ENCODE measurements around the gene RNF217. TPM values are rescaled to one million over a fixed set of nuclear protein-coding genes. Genes with fewer than 3 reads are reported as not detected.
"Not testable (repeated sequence)": the region's sequence is repeated elsewhere in the genome, so short reads cannot be mapped to it uniquely, and the experiment has no call there.

RNF217 gene
- total RNA-seq, 1 experiment from 2014 or later: 12.8 TPM

DNA sequence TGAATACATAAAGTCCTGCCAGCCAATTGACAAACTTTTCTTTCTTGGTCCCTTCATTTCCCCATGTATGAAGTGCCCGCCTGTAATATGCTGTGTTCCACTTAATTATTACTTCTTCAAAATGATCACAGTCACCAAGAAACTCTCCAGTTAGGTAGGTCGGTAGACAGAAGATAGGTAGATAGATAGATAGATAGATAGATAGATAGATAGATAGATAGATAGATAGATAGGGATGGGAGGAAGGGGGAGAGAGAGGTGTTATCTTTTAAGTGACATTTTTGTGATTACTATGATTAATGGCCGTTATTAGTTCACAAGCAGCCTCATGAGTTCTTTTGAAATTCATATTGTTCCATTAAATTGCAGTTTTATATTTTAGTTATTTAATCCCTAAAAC lies 111.9 kb downstream of the RNF217 start:
- in situ Hi-C loops (cut with HindIII; ENCODE audit: low pct_unique_long_range_greater_than_20kb, low sequenced_read_pairs): no loop called here
- DNase-seq (ENCODE audit: low read depth): no peak

DNA sequence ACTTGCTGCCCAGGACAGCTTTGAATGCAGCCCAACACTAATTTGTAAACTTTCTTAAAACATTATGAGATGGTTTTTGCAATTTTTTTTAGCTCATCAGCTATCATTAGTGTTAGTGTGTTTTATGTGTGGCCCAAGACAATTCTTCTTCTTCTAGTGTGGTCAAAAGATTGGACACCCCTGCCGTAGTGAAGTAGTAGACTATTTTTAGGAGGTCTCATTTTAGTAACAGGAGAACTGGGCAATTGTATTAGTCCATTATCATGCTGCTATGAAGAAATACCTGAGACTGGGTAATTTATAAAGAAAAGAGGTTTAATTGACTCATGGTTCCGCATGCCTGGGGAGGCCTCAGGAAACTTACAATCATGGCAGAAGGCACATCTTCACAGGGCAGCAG lies 112.8 kb downstream of the RNF217 start:
- in situ Hi-C loops (cut with HindIII; ENCODE audit: low pct_unique_long_range_greater_than_20kb, low sequenced_read_pairs): not testable (repeated sequence)

DNA sequence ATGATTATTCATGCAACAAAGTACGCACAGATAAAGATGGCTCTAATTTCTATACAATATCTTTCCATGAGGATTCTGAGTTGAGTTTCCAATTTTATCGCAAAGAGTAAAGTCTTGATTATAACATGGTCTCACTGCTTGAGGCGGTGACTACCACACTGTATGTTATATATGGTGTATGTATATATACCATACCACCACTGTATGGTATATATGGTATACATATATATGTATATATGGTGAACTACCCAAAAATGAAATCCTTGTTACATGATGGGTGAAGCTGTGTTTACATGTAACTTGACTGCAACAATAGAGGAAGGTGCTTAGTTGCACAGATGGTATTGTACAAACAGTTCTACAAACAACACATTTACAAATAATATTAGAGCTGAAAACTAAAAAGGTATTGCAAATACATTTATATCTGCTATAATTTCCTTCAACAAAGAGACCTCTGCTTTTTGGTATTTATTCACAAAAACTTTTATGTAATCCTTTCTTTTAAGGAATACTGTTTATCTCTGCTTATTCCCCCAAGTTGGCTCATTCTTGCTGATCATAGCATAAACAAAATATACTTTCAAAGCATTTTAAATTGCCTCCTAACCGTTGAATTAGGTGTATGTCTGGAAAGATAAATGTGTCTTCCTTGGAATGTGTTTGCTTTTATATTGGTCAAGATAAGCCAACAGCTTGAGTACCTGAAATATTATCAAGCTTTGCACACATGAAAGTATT lies 113.7 kb downstream of the RNF217 start:
- no peak for DNase-seq (ENCODE audit: low read depth)
- in situ Hi-C loops (cut with HindIII; ENCODE audit: low pct_unique_long_range_greater_than_20kb, low sequenced_read_pairs): no loop called here

More for the DNA sequence above, 112.8 kb downstream of the RNF217 start:
- not testable (repeated sequence) for DNase-seq (ENCODE audit: low read depth)

DNA sequence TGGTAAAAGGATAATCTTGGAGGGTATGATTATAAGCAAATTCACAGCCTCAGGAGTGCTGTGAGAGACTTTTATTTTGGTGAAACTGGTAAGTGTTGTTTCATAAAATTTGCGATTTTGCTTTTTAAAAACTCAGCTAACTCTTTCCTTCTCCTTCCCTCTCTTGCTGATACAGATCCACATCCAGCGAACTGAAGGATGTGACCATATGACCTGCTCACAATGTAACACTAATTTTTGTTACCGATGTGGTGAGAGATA lies 114.2 kb downstream of the RNF217 start:
- no peak for DNase-seq (ENCODE audit: low read depth)
- in situ Hi-C loops (cut with HindIII; ENCODE audit: low pct_unique_long_range_greater_than_20kb, low sequenced_read_pairs): no loop called here

DNA sequence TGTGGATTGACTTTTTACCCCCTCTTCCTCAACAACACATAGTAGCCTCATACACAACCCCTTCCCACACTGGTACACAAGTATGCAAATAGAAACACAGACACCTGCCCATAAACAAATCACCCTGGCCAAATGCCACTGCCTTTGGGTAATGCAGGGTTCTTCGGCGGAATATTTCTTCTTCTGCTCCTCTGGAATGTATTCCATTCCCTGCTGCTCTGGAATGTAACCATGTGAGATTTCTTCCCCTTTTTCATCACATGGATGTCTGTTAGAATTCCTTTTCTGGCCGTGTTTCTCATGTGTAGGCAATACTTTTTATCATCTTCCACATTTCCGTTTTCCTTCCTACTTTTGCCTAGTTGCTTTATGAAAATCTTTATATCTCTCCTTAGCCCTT lies 115.2 kb downstream of the RNF217 start:
- in situ Hi-C loops (cut with HindIII; ENCODE audit: low pct_unique_long_range_greater_than_20kb, low sequenced_read_pairs): no loop called here
- no peak for DNase-seq (ENCODE audit: low read depth)

DNA sequence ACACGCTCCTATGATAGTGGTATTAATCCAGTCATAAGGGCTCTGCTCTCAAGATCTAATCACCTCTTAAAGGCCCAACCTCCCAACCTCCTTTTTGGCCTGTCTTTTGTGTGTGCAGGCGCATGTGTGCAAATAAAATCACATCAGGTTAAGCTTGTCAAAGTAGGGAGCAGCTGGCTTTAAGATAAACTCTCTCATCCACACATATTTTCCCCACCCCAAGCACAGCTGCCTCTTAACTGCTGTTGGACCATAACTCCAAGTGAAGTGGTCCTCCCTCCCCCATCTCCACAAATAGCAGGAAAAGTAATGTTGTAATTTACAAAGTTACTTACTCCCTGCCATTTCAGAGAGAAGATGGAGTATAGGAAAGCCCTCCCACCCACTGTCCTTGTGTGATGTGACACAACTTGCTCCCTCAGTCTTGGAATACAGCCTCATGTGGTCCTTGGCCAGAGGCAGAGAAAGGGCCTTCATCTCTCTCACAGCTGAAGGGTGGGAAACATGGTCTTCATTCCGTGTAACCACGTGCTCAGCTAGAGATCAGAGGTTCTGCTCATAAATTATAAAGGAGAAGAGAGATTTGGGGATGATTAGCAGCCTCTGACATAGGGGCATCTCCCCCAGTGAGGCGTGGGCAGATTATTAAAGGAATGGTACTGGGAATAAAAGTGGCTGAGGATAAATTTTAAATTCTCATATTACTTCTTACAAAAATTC lies 116.5 kb downstream of the RNF217 start:
- in situ Hi-C loops (cut with HindIII; ENCODE audit: low pct_unique_long_range_greater_than_20kb, low sequenced_read_pairs): no loop called here
- DNase-seq (ENCODE audit: low read depth): no peak

DNA sequence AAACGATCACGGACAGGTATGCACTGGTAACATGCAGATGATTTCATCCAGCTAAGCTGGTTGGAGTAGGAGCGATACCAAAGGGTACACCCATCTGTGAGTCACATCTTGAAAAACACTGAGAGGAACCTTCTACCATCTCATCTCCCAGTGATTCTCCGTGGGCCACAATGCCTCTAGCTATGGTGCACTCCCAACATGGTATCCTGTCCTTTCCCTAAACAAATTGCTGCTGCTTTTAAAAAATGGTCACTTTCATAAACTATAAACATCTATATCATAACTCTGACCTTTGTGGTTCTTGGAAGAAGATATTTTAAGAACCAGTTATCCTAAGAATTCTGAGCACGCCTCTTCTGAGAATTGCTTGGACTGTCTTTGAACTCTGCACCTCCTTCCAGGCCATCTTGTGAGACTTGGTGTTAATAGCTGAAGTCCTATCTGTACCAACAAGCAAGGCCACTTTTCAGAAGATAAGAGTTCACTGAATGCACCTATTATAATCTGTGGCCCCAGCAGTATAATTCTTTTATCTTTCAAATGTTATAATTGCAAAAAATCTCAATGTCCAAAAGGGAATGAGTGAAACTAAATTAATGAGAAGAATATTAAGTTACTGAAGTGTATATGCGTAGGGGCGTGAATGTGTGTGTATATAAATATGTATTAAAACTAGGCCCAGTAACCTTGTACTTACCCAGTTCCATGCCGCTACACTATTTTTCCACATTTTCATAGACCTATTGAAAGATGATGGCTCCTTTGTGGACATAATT lies 120.9 kb downstream of the RNF217 start:
- no peak for DNase-seq (ENCODE audit: low read depth)
- in situ Hi-C loops (cut with HindIII; ENCODE audit: low pct_unique_long_range_greater_than_20kb, low sequenced_read_pairs): no loop called here

DNA sequence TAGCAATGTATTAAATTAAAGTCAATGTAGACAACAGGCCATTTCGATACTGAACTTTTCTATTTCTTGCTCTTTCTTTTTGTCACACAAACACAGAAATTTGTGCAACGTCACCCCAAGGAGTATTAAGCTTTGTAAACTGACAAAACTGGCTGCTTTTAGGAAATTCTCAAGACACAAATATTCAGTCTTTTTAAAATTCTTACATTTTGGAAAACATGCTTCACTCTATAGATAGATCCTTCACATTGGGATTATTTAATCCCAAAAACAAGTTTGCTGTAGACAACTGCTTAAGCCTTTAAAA lies 121.4 kb downstream of the RNF217 start:
- DNase-seq (ENCODE audit: low read depth): no peak
- in situ Hi-C loops (cut with HindIII; ENCODE audit: low pct_unique_long_range_greater_than_20kb, low sequenced_read_pairs): no loop called here

DNA sequence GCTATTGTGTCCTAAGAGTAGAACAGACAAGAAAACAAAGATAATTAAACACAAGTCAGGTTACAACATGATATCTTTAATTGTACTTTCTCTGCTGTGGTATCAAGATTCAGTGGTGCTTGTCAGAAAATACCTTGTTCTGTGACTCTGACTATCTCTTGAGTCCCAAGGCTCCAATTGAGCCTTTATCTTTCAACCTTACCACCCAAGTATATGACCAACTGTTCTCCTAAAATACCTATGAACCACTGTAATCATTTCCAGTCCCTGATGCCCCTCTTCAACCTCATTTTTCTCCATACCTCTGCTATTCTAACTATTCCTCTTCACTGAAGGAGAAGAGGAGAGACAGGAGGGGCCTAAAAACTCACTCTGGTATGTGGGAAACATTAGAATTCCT lies 124.5 kb downstream of the RNF217 start:
- in situ Hi-C loops (cut with HindIII; ENCODE audit: low pct_unique_long_range_greater_than_20kb, low sequenced_read_pairs): no loop called here

DNA sequence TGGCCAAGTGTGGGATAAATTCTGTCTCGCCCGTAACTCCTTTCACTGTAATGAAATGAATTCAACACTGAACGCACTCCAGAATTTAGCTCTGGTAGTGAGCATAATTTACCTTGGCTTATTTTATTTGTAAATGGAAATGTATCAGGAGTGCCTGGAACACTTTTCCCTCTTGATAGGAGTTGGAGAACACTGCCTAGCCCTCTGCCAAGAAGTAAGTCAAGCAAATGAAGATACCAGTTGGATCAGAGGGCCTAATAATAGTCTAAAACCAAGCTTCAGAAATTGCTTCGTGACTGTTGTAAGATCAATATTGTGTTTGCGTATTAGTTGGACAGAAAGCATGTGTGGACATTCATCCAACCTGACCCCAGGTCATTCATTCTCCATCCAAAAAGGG lies 126.7 kb downstream of the RNF217 start:
- no peak for DNase-seq (ENCODE audit: low read depth)
- in situ Hi-C loops (cut with HindIII; ENCODE audit: low pct_unique_long_range_greater_than_20kb, low sequenced_read_pairs): no loop called here

More for the DNA sequence above, 124.5 kb downstream of the RNF217 start:
- no peak for DNase-seq (ENCODE audit: low read depth)

DNA sequence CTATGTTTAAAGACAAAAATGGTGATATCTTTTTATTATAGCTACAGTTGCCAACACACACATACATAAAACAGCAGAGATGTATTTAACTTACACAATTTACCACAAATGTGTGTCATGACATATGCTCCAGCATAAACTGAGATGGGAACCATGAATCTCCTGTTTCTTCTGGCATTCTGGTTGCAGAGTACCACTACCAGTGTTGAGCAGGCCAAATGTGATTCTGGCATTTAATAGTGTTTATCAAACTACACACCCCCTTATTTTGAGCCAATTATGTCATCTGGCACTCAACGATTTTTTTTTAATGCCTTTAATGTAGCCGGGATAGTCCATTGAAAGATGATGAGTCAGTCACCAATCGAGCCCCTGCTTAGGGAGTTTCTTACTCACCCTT lies 132.3 kb downstream of the RNF217 start:
- in situ Hi-C loops (cut with HindIII; ENCODE audit: low pct_unique_long_range_greater_than_20kb, low sequenced_read_pairs): no loop called here
- no peak for DNase-seq (ENCODE audit: low read depth)

DNA sequence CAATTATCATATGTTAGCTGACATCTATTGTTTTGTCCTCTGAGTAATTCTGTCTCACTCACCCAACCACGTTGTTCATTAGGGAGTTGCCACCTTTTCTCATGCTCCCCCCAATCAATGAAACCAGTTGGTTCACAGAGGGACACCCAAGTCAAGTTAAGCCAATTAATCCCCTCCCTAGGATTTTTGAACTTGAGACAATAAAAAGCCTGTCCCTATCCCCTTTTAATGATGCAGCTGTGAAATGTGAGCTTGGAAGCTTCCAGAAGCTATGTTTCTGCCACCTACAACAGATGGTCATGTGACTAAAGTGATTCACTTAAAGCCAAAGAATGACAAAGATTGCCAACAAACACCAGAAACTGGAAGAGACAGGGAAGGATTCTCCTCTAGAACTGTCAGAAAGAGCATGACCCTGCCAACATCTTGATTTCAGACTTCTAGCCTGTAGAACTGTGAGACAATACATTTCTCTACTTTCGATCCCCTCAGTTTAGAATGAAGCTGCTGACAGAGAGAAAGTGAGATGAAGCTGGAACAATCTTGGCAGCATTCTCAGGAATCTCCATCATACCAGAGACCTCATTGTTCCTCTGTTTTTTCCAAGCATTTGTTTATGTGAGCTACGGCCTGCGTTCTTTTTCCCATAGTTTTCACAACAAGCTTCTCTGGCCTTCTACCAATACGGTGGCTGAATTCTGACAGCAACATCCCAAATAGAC lies 133.5 kb downstream of the RNF217 start:
- no peak for DNase-seq (ENCODE audit: low read depth)
- in situ Hi-C loops (cut with HindIII; ENCODE audit: low pct_unique_long_range_greater_than_20kb, low sequenced_read_pairs): no loop called here

DNA sequence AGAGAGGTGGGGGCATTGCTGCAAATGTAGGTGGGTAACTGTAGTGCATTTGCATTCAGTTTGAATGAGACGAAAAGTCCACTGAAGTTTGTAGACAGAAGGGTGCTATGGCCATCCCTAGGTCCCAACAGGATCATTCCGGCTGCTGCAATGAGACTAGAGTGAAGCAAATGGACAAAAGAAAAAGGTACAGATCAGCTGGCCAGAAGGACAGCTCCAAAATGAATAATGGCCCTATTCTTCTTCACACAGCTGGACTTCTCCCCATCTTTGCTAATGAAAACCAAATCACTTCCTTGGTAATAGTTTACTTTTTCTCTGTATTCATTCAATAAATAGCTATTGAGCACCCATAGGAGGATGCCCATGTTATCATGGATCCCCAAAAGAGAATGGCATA lies 134.9 kb downstream of the RNF217 start:
- DNase-seq (ENCODE audit: low read depth): no peak
- in situ Hi-C loops (cut with HindIII; ENCODE audit: low pct_unique_long_range_greater_than_20kb, low sequenced_read_pairs): no loop called here

DNA sequence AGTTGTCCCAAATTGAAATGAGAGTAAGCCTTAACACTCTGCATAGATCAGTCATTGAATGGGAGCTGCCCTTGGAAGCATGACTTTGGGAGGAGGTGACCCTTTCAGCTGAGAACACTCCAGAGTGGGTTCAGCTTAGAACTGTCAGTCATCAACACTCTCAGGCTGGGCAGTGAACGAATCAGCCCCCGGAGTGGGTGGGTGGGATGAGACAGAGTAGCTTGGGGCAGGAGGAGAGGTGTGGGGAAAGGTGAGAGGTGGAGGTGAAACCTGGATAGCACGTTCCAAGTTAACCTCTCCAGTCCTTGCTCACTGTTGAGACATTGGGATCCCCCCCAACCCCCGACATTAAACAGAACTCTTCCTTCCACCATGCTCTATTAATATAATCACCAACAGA lies 136.0 kb downstream of the RNF217 start:
- DNase-seq (ENCODE audit: low read depth): no peak
- in situ Hi-C loops (cut with HindIII; ENCODE audit: low pct_unique_long_range_greater_than_20kb, low sequenced_read_pairs): no loop called here

DNA sequence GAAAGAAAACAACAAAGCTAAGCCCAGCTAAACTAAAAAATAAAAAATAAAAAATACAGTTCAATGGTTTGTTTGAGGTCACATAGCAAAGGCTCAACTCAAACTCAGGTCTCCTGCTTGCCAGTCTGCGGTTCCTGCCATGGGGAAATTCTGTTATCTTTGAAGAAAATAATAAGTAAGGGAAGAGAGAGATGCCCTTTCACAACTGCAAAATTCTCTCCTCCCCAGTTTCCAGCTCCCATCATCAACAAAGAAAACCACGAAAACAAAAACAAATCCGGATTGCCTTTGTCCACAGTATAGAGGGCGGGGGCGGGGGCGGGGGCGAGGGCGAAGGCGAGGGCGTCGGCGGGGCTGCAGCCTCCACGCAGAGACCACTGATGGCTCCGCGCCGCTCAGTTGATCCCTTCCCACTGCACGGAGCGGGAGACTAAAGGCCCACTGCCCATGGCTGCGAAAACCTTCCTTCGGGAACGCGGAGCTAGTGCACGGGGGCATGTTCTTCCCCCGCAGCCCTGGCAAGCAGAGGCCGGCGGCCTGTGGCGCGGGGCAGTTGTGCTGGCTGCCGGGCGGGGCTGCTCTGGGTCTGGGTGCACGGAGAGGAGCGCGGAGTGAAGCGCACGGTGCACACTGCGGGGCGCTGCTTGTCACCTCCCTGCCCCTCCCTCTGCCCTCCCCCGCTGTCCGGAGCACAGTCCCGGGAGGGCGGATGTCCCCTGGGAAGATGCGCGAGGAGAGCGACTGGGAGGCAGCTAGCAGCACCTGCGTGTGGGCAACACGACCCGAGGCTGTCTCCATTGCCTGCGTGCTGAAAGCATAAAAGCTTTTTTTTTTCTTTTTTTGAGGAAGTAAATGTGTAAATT lies 137.2 kb downstream of the RNF217 start:
- peak; percentile 84 for DNase-seq (ENCODE audit: low read depth)
- in situ Hi-C loops (cut with HindIII; ENCODE audit: low pct_unique_long_range_greater_than_20kb, low sequenced_read_pairs): no loop called here

DNA sequence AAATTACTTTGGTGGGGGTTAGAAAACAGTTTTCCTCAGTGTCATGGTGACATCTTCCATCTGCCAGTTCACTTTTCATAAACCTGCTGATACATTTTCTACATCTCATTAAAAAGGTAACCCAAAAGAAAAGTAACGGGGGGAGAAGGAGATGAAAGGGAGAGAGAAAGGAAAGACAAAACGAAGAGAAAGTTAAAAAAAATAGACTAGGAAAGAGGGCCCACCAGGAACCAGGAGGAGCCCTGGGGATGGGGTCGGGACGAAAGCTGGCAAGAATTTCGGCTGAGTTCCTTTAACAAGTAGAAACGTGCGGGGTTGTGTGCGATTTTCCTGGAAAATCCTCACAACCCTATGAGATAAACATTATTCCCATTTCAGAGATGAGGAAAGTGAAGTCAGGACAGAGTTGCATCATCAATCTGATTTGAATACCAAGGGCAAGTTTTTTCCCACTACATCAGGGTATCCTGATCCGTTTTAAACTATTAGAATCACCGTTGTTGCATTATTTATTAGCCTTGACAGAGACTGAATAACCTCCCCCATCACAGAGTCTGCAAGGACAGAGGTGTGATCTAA lies 137.9 kb downstream of the RNF217 start:
- in situ Hi-C loops (cut with HindIII; ENCODE audit: low pct_unique_long_range_greater_than_20kb, low sequenced_read_pairs): no loop called here
- no peak for DNase-seq (ENCODE audit: low read depth)

DNA sequence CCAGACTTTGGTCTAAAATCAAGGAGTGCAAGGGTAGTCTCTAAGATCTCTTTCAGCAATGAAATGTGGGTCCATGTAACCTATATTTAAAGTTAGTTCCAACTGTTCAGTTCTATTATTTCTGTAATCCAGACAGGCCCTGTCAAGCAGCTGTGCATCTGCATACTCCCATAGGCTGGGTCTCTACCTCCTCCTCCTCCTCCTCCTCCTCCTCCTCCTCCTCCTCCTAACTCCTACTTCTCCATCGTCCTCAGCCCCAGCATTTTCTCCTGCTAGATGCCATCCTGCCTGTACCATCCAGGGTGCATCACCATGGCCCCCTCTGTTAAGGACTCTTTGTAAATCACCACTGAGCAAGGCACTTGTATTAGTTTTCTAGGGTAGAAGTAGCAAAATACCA lies 138.9 kb downstream of the RNF217 start:
- in situ Hi-C loops (cut with HindIII; ENCODE audit: low pct_unique_long_range_greater_than_20kb, low sequenced_read_pairs): no loop called here
- DNase-seq (ENCODE audit: low read depth): no peak

DNA sequence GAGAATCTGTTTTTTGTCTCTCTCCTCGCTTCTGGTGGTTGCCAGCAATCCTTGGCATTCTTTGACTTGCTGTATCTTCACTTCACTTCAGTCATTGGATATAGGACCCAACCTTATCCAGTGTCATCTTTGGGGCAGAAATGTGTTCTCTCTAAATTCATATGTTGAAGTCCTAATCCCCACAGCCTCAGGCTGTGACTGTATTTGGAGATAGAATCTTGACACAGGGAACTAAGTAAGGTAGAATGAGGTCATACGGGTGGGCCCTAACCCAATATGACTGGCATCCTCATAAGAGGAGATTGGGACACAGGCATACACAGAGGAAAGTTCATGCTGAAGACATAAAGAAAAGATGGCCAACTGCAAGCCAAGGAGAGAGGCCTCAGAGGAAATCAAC lies 139.4 kb downstream of the RNF217 start:
- DNase-seq (ENCODE audit: low read depth): no peak
- in situ Hi-C loops (cut with HindIII; ENCODE audit: low pct_unique_long_range_greater_than_20kb, low sequenced_read_pairs): no loop called here
